Stimulated activated CD4-positive, alpha-beta T cell treated with anti-CD3 and anti-CD28 coated beads, TNF-alpha, amount 100 ng/mL, for 24 hours (primary cell): ENCODE results near the gene ANKRD11.
"Not testable (repeated sequence)": the region's sequence is repeated elsewhere in the genome, so short reads cannot be mapped to it uniquely, and the experiment has no call there.

ENCODE experiments used
- DNase-seq, 3 experiments: peaks; one replicate each; pipeline ENCODE4 v3.0.0-alpha.2; 2020; ENCODE audit warnings: low read depth in 3 of 3

Gene ANKRD11

DNA sequence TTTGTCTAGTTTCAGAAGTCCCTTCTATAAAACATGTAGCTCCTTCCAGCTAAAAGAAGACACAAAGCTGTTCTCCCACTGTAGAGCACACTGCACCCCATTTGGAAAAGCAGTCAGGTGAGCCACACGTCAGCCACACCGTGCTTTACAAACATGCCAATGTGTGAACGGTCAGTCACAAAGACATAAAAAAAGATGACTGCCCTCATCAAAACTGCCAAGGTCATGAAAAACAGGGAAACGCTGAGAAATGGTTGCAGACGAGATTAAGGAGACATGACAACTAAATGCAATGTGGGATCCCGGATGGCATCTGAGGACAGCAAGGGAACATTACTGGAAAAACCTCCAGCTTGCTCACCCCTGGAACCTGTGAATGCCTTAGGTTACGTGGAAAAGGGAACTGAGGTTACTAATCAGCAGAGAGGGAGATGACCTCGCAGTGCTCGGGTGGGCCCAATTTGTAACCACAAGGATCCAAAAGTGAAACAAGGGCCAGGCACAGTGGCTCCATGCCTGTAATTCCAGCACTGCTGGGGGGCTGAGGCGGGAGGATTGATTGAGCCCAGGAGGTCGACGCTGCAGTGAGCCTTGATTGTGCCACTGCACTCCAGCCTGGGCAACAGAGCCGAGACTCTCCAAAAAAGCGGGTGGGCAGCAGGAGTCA lies 8.1 kb downstream of the ANKRD11 start:
- DNase-seq, result no peak

DNA sequence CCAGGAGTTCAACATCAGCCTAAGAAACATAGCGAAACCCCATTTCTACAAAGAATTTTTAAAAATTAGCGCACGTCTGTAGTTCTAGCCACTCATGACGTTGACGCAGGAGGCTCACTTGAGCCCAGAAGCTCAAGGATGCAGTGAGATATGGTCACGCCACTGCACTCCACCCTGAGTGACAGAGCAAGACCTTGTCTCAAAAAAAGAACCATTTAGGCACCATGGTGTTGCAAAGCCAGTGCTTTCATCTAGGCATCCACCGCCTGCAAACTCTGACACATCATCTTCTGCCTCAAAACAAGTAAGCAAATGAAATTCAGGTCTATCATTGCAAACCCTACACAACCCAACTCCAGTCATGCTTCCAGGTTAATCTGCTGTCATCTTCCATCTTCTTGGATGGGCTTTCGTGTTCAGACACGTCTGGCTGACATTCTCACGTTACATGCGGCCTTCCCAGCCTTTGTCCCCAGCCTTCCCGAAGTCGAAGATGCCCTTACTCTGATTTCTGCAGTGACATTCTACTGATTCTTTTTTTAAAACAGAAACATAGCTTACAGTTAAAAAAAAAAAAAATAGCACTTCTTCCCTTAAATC lies 8.9 kb downstream of the ANKRD11 start:
- DNase-seq, result no peak

DNA sequence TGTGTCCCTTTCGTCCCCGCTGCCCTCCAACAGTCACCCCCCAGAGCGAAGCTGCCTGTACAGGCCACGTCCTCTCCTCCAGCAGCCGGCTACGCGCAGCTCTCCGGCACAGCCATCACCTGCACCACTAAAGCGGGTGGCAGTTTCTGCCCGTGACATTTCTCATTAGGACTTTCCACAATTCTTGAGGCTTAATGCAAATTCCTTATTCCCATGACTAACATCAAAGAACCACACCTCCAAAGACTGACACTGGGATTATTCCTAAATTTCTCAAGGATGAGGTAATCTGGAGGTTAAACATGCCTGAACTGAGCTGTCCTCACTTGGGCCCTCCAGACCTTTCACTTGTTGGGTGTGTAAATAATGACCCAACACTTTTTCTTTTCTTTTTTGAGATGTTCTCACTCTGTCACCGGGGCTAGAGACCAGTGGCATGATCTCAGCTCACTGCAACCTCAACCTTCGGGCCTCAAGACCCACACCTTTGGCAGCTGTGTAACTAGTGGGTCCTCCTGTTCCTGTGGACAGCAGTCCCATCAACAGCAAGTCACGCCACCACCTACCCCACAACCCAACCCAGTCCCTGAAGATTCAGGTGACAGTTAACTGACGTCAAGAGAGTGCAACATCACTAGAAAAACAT lies 11.7 kb downstream of the ANKRD11 start:
- no peak for DNase-seq

DNA sequence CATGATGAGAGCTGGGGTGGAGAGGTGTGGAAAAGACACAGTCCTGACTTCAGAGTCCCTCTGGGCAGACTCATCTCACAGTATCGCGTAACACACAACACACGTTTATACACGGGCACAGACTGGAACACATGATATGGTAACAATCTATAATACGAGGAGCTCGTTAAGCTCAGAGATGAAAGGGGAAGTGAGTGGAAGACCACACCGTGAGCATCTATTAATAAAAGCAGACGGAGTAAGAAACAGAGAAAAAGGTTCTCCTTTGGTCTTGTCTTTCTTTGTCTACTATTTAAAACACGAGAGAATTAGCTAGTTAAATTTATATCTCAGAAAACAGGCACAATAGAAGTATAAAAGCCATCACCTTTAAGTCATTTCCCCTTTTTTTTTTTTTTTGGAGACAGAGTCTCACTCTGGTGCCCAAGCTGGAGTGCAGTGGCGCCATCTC lies 13.5 kb downstream of the ANKRD11 start:
- no peak for DNase-seq

DNA sequence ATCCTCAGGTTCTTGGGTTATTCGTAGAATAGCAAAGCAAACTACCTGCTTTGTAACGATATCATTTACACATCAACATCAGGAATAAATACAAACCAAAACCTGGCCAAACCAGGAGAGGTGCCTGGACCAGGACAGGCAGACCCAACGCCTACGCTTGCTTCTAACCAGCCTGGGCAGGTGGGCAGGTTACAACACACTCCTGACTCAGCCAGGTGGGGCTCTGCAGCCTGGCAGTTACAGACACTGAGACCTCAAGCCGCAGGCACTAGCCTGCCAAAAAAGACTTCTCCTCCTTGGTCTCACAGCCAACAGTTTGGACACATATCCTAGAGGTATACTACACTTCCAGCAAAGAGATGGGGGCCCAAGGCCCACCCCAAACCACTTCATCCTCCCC lies 14.0 kb downstream of the ANKRD11 start:
- DNase-seq, result no peak

DNA sequence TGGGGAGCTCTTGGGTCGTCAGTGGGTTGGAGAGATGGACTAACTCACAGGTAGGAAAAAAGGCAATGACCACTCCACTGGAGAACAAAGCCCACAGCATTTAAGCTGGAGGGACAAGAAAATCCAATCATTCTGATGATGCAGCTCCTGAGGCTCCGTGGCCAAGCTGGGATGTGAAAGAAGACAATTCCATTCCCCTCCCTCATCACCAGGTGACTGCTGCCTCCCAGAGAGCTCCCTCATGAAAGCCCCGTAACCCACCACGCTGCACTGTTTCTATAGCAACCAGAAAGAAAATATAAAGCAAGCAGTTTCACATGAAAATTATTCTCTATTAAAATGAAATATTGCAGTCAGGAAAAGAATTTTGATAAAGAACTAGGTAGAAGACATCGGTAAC lies 15.2 kb downstream of the ANKRD11 start:
- DNase-seq, result no peak

DNA sequence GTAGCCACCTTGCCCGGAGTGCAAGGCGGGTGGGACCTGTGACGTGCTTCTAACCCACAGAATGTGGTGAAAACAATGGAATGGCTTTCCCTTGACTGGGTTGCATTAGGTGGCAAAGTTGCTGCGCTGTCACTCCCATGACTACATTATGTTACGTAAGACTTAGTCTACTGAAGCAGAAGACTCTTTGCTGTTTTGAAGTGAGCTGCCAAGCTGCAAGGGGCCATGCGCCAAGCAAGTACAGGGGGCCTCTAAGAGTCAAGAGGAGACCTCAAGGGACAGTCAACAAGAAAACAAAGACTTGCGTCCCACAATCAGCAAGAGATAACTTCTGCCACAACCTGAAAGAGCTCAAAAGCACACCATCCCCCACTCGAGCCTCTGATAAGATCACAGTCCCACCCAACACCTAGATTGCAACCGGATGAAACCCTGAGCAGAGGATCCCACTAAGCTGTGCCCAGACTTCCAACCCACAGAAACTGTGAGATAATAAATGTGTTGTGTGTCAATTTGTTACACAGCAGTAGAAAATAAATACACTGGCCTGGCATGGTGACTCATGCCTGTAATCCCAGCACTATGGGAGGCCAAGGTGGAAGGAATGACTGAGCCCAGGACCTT lies 16.5 kb downstream of the ANKRD11 start:
- DNase-seq, result no peak

DNA sequence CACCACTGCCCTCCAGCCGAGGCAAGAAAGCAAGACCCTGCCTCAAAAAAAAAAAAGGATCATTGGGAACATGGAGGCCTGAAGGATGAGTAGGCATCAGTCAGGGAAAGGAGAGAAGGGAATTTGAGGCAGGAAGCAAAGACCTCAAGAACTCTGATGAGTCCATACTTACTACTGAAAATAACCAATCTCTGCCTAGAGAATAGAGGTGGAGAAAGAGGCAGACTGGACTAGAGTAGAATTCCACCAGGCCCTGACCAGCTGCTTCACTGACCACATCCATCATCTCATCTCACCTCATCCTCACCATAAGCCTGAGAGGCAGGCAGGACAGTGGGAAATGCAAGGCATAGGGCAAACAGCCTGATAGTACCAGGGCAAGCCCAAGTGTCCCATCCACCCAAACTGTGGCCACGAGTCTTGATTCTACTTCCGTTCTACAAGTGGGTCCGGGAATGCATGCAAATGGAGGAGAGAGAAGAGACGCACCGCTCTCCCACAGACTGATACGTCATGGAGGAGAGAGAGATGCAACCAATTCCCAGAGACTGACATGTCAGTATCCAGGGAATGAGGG lies 17.1 kb downstream of the ANKRD11 start:
- no peak for DNase-seq

DNA sequence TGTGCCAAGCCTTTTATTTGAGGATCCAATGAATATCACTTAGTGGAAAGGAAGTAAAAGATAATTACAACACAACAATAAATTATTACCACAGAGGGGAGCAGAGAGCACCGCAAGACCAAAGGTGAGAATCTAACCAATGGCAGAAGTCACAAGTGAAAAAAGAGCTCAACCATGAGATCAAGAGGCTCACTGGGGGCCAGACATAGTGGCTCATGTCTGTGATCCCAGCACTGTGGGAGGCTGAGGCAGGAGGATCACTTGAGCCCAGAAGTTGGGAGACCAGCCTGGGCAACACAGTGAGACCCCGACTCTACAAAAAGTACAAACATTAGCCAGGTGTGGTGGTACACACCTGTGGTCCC lies 17.7 kb downstream of the ANKRD11 start:
- DNase-seq, result no peak

DNA sequence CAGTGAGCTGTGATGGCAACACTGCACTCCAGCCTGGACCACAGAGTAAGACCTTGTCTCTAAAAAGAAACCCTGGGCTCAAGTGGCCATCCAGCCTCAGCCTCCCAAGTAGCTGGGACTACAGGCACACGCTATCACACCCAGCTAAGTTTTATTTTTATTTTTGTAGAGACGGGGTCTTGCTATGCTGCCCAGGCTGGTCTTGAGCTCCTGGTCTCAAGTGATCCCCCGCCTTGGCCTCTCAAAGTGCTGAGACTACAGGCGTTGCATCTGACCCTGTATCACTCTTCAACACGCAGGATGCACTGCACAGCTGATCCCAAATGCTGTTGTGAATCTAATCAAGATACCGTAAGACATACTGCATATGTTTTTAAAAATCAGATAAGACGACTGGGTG lies 23.0 kb downstream of the ANKRD11 start:
- DNase-seq, result no peak

DNA sequence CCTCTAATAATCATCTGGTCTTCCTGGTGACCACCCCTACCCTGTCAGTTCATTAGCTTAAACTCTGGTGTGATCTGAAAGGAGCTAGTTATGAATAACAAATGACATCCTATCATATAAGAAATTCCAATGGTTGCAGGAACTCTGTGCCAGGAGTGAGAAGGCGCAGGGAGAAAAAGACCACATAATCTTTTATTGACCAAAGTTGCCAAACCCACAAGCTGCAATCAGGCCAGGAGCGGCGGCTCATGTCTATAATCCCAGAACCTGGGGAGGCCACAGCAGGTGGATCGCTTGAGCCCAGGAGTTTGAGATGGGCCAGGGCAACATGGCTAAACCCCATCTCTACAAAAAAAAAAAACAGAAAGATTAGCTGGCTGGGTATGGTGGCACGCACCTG lies 23.4 kb downstream of the ANKRD11 start:
- DNase-seq, result no peak

DNA sequence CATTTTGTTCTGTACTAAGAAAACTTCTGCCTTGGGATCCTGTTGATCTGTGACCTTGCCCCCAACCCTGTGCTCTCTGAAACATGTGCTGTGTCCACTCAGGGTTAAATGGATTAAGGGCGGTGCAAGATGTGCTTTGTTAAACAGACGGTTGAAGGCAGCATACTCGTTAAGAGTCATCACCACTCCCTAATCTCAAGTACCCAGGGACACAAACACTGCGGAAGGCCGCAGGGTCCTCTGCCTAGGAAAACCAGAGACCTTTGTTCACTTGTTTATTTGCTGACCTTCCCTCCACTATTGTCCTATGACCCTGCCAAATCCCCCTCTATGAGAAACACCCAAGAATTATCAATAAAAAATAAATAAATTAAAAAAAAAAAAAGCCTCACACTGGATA lies 27.0 kb downstream of the ANKRD11 start:
- not testable (repeated sequence) for DNase-seq

DNA sequence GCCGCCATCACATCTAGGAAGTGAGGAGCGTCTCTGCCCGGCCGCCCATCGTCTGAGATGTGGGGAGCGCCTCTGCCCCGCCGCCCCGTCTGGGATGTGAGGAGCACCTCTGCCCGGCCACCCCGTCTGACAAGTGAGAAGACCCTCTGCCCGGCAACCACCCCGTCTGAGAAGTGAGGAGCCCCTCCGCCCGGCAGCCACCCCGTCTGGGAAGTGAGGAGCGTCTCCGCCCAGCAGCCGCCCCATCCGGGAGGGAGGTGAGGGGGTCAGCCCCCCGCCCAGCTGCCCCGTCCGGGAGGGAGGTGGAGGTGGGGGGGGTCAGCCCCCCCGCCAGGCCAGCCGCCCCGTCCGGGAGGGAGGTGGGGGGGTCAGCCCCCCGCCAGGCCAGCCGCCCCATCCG lies 27.7 kb downstream of the ANKRD11 start:
- not testable (repeated sequence) for DNase-seq

DNA sequence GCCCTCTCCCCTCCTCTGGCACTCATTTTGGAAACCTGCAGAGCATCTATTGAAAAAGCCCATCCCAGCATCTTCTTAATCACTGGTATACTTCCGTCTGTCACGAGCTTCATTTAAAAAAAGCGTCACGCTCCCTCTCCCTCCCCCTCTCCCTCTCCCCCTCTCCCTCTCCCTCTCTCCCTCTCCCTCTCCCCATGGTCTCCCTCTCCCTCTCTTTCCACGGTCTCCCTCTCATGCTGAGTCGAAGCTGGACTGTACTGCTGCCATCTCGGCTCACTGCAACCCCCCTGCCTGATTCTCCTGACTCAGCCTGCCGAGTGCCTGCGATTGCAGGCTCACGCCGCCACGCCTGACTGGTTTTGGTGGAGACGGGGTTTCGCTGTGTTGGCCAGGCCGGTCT lies 28.5 kb downstream of the ANKRD11 start:
- DNase-seq, result not testable (repeated sequence)

DNA sequence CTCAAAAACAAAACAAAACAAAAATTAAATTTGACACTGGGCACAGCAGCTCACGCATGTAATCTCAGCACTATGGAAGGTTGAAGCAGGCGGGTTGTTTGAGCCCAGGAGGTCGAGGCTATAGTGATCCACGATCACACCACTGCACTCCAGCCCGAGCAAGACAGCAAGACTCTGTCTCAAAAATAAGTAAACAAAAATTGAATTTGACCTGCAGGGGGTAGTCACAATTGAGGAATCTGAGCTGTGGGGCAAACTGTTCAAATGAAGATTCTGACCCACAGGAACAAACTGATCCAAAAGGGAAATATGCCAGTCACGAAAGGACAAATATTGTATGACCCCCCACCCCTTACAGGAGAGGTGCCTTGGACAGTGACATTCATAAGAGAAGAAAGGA lies 29.8 kb downstream of the ANKRD11 start:
- DNase-seq, result no peak

DNA sequence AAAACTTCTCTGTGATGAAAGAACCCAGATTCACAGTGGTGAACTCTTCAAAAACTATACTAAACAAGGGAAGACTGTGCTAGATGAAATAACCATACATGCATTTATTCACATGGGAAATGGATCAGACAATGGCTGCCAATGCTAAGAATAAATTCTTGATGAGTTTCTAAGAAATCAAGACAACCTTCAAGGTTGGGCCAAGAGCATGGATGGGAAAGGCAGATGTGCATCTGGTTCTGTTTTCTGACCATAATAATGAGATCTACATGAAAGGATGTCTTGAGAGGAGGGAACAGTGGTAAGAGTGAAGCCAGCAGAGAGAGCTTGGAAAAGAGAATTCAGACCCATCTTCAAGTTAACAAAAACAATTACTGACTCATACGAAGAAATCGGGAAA lies 31.4 kb downstream of the ANKRD11 start:
- no peak for DNase-seq

DNA sequence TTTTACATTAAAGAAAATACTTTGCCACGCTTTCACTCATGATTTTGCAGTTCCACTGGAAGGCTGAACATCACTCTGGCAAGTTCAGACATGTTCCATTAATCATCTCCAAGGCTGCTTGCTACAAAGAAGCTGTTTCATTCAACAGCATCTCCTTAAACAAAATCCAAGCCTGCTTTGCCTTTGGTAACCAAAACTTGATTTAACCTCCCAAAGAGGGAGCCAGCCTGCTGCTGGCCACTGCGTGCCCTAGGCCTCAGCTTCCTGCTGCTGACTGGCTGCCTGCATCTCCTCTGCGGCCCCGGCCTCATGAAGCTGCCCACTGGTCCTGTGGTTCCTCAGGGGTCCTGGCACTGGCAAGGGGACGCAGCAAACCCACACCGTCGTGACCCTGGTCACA lies 31.8 kb downstream of the ANKRD11 start:
- DNase-seq, result no peak

DNA sequence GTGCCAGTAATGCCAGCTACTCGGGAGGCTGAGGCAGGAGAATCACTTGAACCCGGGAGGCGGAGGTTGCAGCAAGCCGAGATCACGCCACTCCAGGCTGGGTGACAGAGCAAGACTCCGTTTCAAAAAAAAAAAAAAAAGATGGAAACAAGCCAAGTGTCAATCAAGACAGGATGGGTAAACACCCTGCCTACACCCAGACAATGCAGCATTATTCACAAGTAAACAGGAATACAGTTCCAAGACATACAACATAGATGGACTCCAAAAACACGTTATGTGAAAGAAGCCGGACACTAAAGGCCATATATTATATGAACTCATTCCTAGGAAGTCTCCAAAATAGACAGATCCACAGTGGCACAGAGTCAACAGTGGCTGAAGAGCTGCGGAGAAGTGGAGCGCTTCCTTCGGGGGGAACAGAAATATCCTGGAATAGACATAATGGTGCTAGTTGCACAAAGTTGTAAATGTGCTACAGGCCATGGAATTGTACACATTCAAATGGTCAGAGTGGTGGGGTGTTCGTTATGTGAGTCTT lies 33.9 kb downstream of the ANKRD11 start:
- DNase-seq, result no peak

DNA sequence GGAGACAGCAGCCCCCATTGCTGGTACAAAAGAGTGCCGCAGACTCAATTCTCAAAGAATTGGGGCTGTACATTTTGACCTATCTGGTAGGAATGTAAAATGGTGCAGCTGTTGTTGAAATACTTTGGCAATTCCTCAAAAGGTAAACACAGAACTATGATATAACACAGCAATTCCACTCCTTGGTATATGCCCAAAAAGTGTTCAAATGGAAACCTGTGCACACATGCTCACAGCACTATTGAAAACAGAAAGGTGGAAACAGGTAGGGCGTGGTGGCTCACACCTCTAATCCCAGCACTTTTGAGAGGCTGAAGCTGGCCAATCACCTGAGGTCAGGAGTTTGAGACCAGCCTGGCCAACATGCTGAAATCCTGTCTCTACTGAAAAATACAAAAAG lies 34.7 kb downstream of the ANKRD11 start:
- no peak for DNase-seq

DNA sequence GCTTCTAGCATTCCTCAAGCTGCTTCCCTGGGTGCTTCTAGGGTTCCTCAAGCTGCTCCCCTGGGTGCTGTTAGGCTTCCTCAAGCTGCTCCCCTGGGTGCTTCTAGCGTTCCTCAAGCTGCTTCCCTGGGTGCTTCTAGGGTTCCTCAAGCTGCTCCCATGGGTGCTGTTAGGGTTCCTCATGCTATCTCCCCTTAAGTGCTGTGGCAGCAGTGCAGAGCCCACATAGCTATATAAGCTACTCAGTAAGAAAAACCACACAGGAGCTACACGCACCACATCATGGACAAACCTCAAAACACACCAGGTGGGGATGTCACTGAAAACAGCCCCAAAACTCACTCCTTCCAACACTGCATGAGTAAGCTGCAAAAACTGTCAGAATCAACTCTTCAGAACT lies 35.2 kb downstream of the ANKRD11 start:
- no peak for DNase-seq

DNA sequence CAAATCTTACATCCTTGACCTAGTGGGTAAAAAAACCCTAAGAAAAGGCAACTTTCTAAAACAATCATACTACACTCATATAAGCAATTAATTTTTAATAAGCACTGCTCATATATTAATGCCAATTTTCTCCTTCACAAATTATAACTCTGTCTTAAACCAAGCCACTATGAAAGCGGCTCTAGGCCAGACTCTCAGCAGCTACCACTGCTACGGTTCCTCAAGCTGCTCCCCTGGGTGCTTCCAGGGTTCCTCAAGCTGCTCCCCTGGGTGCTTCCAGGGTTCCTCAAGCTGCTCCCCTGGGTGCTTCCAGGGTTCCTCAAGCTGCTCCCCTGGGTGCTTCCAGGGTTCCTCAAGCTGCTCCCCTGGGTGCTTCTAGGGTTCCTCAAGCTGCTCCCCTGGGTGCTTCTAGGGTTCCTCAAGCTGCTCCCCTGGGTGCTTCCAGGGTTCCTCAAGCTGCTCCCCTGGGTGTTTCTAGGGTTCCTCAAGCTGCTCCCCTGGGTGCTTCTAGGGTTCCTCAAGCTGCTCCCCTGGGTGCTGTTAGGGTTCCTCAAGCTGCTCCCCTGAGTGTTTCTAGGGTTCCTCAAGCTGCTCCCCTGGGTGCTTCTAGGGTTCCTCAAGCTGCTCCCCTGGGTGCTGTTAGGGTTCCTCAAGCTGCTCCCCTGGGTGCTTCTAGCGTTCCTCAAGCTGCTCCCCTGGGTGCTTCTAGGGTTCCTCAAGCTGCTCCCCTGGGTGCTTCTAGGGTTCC lies 35.8 kb downstream of the ANKRD11 start:
- DNase-seq, result not testable (repeated sequence)
